ENCODE measurements around the gene ANKRD39. TPM values are rescaled to one million over a fixed set of nuclear protein-coding genes. Genes with fewer than 3 reads are reported as not detected.

ANKRD39 gene
- total RNA-seq, 1 donor from 2014 or later: 14.6 TPM

DNA sequence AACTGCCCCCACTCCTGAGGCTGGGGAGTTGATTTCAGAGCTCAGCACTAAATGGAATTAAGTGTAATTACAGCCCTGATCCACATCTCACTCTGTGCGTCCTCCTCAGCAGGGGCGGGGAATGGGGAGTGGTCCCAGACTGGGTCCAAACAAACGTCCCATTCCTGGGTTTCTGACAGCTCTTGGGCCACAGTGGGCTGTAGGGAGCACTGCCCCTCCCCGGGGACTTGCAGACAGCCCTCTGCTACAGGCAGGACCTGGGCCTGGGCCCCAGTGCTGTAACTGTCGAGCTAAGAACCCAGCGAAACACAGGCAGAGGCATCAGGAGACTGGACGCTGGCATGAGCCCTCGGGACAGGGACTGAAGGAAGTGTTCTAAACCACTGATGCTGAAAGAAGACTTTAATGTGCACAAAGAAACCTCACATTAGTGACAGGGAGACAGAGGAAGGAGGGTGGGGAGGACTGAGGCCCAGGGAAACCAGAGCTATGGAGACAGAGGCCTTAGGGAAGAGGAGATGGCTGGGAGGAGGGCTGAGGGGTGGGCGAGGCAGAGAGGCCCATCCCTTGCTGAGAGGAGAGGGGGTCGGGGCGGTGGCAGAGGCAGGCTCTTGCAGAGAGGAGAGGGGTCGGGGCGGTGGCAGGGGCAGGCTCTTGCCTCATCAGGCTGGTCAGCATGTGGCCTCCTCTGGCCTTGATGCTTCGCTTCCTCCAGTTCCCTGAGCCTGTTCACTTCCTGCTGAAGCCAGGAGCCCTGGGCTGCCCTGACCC, 17.9 kb upstream of the ANKRD39 start:
- intact Hi-C loops (cut with DNase I): no loop called here
- no peak for DNase-seq
- ATAC-seq (ENCODE audit: poor library complexity): no peak

GRCh38 chr2:96874198-96874831, 16.5 kb upstream of the ANKRD39 start:
- intact Hi-C loops (cut with DNase I): no loop called here
- no peak for DNase-seq
- ATAC-seq (ENCODE audit: poor library complexity): no peak

GRCh38 chr2:96873651-96874096, 15.9 kb upstream of the ANKRD39 start:
- intact Hi-C loops (cut with DNase I): no loop called here
- DNase-seq (peak; percentile 83), ATAC-seq (ENCODE audit: poor library complexity) (no peak)

DNA sequence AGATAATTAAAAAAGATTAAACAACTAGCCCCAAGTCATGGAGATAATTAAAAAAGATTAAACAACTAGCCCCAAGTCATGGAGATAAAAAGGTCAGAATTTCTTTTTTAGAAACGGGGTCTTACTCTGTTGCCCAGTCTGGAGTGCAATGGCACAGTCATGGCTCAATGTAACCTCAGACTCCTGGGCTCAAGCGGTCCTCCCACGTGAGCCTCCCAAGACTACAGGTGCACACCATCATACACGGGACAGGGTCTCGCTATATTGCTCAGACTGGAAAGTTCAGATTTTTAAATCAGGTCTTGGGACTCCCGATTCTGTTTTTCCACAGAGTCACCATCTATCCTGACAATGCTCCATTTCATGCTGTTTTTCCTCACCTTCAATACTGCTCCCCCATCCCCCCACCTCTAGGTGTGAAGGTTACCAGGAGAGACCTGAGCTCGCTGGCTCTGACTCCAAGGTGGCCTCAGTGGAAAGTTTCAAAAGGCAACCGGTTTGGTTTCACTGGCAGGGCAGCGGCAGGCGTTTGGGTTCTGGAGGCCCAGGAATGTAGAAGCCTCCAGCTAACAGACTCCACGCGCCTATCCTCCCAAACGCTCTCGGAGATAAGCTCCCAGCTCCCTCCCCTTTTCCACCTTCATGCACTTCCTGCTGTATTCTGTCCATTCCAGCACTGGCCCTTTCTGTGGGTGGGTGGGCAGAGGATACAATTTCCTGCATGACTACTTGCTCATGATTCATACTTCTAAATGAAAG, 15.0 kb upstream of the ANKRD39 start:
- no peak for ATAC-seq (ENCODE audit: poor library complexity)

GRCh38 chr2:96870626-96871255, 12.9 kb upstream of the ANKRD39 start:
- no peak for ATAC-seq (ENCODE audit: poor library complexity)
- intact Hi-C loops (cut with DNase I): no loop called here
- peak; percentile 74 for DNase-seq

More for the DNA sequence above, 15.0 kb upstream of the ANKRD39 start:
- no peak for DNase-seq
- intact Hi-C loops (cut with DNase I): no loop called here

DNA sequence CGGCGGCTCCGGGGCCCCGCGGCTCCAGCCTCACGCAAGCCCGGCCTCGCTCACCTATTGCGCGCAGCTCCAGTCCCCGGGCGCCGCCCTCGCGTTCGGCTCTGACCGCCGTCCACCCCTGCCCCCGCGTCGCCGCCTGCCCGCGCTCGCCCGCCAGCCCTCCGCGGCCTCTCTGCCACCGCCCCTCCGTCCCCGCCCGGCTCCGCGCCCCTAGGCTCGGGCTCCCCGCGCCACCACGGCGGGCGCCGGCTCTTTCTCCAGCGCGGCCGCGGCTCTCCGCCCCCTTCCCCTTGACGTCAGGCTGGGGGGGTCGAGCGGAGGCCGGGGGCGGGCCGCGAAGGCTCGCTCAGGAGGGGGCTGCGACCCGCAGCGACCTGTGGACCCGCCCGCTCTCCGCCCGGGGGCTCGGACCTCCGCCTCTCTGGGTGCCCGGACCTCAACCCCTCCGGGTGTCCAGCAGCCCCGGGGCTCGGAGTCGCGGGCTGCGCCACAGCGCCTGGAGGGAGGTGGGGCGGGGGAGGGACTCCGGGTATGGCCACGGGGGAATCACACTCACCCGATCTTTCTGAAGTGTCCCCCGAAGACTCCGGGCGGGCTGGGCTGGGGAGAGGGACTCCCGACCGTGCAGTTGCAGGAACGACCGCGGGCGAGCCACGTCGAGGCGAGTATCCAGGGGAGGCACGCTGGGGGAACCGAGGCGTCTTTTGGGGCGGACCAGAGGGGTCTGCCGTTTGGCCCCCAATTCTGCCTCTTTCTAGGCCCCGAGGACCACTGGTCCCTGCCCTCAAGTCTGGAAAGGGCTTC, 12.2 kb upstream of the ANKRD39 start, which contains the start of gene SEMA4C:
Gene SEMA4C (minus strand): TSS at position 259 of the 804 bp plus-strand sequence. CDS start 2,194 bp downstream, outside the sequence.
- intact Hi-C loops (cut with DNase I): loop anchor here (2.0 kb wide), 1 partner anchor 39 kb away; no protein-coding TSS in a partner anchor
- ATAC-seq (ENCODE audit: poor library complexity) (peak; percentile 56), DNase-seq (peak; percentile 81)

- intact Hi-C loops (cut with DNase I): loop anchor here (2.0 kb wide), 1 partner anchor 39 kb away; no protein-coding TSS in a partner anchor
- peak; percentile 87 for DNase-seq
These were observed 11.5 kb upstream of the ANKRD39 start for GRCh38 chr2:96869281-96869821.

GRCh38 chr2:96868555-96869280, 10.9 kb upstream of the ANKRD39 start:
- intact Hi-C loops (cut with DNase I): loop anchor here (2.0 kb wide), 1 partner anchor 40 kb away; no protein-coding TSS in a partner anchor
- ATAC-seq (ENCODE audit: poor library complexity) (peak; percentile 68), DNase-seq (peak; percentile 93)

More at GRCh38 chr2:96869281-96869821, 11.5 kb upstream of the ANKRD39 start:
- peak; percentile 59 for ATAC-seq (ENCODE audit: poor library complexity)

GRCh38 chr2:96867756-96868554, 10.1 kb upstream of the ANKRD39 start:
- intact Hi-C loops (cut with DNase I): loop anchor here (2.0 kb wide), 1 partner anchor 41 kb away; no protein-coding TSS in a partner anchor
- ATAC-seq (ENCODE audit: poor library complexity) (no peak), DNase-seq (no peak)

DNA sequence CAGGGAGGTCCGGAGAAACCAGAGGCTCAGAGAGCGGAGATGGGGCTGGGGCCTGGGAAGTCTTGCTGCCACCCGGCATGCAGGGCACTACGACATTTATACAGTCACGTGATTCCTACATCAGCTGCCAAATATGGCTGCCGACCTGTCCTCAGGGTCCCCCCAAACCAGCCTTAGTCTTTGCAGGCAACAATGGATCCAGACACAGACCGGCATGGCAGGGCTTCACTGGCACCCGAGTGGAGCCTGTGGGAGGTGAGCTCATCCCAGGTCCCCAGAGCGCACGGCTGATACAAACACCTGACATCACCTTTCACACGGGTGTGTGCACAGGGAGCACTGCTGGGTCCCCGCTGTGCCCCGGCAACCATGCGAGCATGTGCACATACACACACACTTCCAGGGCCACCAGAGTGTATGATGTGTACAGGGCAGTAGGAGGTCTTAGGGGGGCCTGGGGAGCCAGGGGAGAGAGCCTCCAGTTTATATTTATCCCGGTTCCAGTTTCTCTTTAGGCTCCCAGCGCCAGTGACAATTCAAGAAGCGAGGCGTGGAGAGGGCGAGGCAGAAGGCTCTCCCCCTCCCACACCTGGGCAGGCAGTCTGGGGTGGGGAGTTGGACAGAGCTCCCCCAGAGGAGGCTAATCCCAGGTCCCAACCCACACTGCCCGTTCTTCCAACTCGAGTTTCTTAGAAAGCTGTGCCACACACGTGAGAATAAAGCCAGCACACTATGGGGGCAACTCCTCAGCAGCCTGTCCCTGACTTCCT, 9.4 kb upstream of the ANKRD39 start:
- DNase-seq: no peak
- ATAC-seq (ENCODE audit: poor library complexity): no peak
- intact Hi-C loops (cut with DNase I): no loop called here

GRCh38 chr2:96866586-96866985, 8.8 kb upstream of the ANKRD39 start:
- intact Hi-C loops (cut with DNase I): no loop called here

GRCh38 chr2:96866149-96866548, 8.3 kb upstream of the ANKRD39 start:
- no peak for ATAC-seq (ENCODE audit: poor library complexity)
- no peak for DNase-seq
- intact Hi-C loops (cut with DNase I): no loop called here

More at GRCh38 chr2:96866586-96866985, 8.8 kb upstream of the ANKRD39 start:
- no peak for DNase-seq
- no peak for ATAC-seq (ENCODE audit: poor library complexity)

DNA sequence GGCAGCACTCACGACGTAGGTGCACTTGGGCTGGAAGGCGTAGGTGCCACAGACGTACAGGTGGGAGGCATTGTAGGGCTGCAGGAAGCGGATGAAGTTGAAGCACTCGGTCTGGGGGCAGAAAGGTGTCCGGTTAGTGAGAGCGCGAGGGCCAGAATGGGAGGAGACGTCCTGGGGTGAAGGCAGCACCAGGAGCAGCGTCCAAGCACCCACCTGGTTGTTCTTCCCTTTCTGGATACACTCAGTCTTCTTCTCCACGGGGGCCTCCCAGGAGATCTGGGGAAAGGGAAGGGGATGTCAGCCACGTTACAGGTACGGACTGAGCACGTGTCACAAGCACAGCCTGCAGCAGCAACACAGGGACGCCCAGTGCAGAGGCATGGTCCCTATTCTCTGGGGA, 7.8 kb upstream of the ANKRD39 start:
- no peak for ATAC-seq (ENCODE audit: poor library complexity)
- DNase-seq: no peak
- intact Hi-C loops (cut with DNase I): no loop called here

DNA sequence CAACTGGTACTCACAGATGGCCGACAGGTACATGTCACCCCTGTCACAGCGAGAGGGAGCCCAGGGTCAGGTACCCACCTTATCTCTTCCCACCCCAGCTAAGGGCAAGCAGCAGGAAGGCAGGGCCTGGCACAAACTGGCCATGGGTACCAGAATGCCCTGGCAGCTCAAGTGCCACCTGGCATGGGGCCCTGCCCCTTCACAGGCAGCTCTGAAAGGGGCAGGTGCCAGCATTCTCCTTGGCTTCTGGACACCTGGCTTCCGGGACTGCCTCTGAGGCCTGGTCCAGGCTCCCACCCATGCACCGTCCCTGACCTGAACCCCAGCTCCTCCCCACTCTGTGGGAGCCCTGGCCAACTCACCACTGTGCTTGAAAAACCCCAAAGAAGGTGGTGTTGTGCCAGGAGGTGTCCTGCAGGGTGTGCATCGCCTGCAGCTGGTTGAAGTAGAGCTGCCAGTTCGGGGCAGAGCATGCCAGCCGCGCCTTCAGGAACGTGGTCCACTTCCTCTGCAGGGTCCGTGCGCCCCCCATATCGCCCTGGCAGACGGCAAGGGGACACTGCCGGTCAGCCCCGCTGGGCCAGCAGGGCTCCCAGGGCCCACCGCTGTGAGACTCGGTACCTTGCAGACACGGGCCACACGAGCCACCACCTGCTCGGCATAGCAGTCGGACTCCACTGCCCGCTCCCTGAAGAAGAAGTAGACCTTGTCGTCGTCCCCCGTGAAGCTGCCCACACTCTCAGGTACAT, 6.7 kb upstream of the ANKRD39 start:
- intact Hi-C loops (cut with DNase I): no loop called here
- peak; percentile 46 for ATAC-seq (ENCODE audit: poor library complexity)

More for the DNA sequence above, 6.7 kb upstream of the ANKRD39 start:
- peak; percentile 87 for DNase-seq
